Body of pancreas (tissue), 4 donors: ENCODE measurements around the gene CD2BP2. TPM values are rescaled to one million over a fixed set of nuclear protein-coding genes. Genes with fewer than 3 reads are reported as not detected.

ENCODE experiments used
- ATAC-seq: fragments of 150-250 bp; one replicate; pipeline ENCODE4 v1.9.1; 2016
- DNase-seq, 4 donors: peaks; one replicate each; pipeline ENCODE4 v3.0.0-alpha.2; 2019
- H3K27ac ChIP-seq, 4 donors: fragments of 200-600 bp; sonication (generic); 1 replicate in 3 of 4; 2 replicates in 1 of 4; pipeline versions ENCODE4 v1.5.1 to v1.6.1; 2016 to 2019; ENCODE audit warnings: mild to moderate bottlenecking in 1 of 4, mixed read lengths in 1 of 4, moderate library complexity in 1 of 4
- H3K27me3 ChIP-seq, 2 donors: fragments of 200-600 bp; sonication (generic); one replicate each; pipeline ENCODE4 v1.6.0; 2016; ENCODE audit warnings: mild to moderate bottlenecking in 1 of 2
- H3K36me3 ChIP-seq, 2 donors: fragments of 200-600 bp; sonication (generic); replicated peaks in 1 of 2; 2 replicates each; pipeline ENCODE4 v1.5.1; 2016; ENCODE audit warnings: low read depth in 2 of 2; ENCODE audit not compliant: insufficient read depth in 1 of 2
- H3K4me1 ChIP-seq: fragments of 200-600 bp; sonication (generic); one replicate; pipeline ENCODE4 v1.6.0; 2016
- H3K4me3 ChIP-seq, 2 donors: fragments of 200-600 bp; sonication (generic); 1 replicate in 1 of 2; 2 replicates in 1 of 2; pipeline ENCODE4 v1.5.1; 2016 to 2019
- H3K9me3 ChIP-seq, 3 donors: fragments of 200-600 bp; sonication (generic); 1 replicate in 2 of 3; 2 replicates in 1 of 3; pipeline ENCODE4 v1.5.1; 2016
- POLR2A ChIP-seq, 3 donors: fragments of 450-650 bp; IDR thresholded peaks; one replicate each; pipeline ENCODE4 v1.6.1; 2016; ENCODE audit warnings: antibody characterized with exemption in 3 of 3, mild to moderate bottlenecking in 2 of 3
- WGBS, 2 donors: methylation state at CpG; one replicate each; pipeline ENCODE4 v1.1.5; 2017; 5-methylcytosine and 5-hydroxymethylcytosine counted together
- intact Hi-C: fragments of 100-400 bp; cut with DNase I; formaldehyde crosslinking; loops from one replicate; pipeline ENCODE4 v1.15.1; 2023
- total RNA-seq, 2 donors: library from RNA; depleted of rRNA; stranded (reverse); fragments of >200 nt; gene quantifications; one replicate each; pipeline ENCODE4 v1.1.0, GENCODE V29; 2016
- TF ChIP-seq, protein P1 (sequence below), 7 experiments: fragments of 450-650 bp in 4 of 7; fragments of 200-600 bp in 3 of 7; sonication (generic) in 3 of 7; IDR thresholded peaks; one replicate each; pipeline ENCODE4 v1.5.1; 2016 to 2019; ENCODE audit warnings: antibody characterized with exemption in 7 of 7

CD2BP2 gene
- total RNA-seq, 2 donors from 2014 or later = 19.8 to 20.2 TPM

DNA sequence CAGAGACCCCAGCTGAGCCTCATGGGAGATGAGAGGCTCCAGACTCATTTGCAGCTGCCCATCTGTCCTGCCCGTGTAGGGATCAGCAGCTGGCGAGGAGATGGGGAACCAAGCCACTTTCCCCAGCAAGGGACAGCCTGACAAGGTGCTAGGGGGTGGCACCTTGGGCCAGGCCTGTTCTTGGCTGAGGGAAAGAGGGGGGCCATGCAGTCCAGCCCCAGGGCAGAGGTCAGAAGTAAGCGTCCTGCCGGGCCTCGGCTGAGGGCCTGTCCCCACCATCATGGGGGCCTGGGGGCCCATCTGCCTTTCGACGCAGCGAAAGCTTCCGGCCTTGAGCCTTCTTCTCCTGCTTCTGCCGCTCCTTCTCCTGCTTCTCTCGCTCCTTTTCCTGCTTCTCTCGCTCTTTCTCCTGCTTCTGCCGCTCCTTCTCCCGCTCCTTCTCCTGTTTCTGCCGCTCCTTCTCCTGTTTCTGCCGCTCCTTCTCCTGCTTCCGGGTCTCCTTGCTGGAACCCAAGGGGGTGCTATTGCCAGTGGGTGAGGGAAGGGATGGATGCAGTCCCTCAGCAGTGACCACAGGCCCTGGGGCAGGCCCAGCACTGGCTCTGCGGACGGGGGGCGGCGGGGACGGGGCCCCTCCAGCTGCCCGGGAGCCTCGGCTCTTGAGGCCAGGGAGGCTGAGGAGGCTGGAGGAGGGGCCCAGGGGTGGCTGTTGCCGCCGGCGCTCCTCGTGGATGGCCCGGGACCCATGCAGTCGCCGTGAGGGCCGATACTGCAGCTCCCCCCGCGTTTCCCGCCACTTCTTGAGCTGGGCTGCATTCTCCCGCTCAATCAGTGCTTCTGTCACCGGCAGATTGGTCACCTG is 2.8 kb upstream of the CD2BP2 start:
- Histone ChIP-seq H3K27ac (no peak overlapping the region), H3K4me3 (no peak overlapping the region), H3K36me3 (peaks cover 0 to 5% of the 10 kb centered on the region in 2 donors), H3K27me3 (no peaks in the 10 kb centered on the region), H3K4me1 (peaks cover 35% of the 10 kb centered on the region), H3K9me3 (no peaks in the 10 kb centered on the region)
- intact Hi-C loops = no loop called here
- DNase-seq = no peak
- TF ChIP-seq, protein P1, sequence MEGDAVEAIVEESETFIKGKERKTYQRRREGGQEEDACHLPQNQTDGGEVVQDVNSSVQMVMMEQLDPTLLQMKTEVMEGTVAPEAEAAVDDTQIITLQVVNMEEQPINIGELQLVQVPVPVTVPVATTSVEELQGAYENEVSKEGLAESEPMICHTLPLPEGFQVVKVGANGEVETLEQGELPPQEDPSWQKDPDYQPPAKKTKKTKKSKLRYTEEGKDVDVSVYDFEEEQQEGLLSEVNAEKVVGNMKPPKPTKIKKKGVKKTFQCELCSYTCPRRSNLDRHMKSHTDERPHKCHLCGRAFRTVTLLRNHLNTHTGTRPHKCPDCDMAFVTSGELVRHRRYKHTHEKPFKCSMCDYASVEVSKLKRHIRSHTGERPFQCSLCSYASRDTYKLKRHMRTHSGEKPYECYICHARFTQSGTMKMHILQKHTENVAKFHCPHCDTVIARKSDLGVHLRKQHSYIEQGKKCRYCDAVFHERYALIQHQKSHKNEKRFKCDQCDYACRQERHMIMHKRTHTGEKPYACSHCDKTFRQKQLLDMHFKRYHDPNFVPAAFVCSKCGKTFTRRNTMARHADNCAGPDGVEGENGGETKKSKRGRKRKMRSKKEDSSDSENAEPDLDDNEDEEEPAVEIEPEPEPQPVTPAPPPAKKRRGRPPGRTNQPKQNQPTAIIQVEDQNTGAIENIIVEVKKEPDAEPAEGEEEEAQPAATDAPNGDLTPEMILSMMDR (IDR thresholded peaks at IDR 0.05) = no peak
- no peak for TF ChIP-seq POLR2A (IDR thresholded peaks at IDR 0.05)
- no peak for ATAC-seq
- 81 to 90% methylated on average over 16 to 34 of the region's 37 CpGs for WGBS, 2 donors

DNA sequence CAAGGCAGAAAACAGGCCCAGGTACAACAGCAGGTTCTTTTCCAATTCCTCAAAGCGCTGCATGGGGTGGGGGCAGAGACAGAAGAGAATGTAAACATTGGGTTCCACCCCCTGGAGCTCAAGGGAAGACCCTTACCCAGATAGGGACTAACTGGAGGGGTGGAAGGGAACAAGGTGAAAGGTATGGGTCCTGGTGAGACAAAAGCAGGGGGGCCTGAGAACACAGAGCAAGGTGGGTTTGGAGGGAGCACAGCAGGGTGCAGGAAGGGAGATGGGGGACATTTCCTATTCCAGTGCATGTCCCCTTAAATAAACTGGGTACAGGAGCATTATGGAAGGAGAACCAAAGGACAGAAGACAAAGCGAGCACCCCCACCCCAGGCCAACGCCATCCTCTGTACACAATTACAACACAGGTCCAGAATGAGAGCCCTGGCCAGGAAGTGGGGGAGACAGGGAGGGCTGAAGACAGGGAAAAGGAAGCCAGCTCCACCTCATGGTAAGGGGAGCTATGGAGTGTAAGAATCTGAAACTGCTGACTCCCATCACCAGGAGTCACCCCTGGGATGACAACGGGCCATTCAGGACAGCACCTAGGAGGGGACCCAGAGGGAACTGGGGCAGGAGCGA is 2.1 kb upstream of the CD2BP2 start:
- Histone ChIP-seq H3K4me1 (peaks cover 42% of the 10 kb centered on the region), H3K4me3 (no peak overlapping the region), H3K9me3 (no peaks in the 10 kb centered on the region), H3K27me3 (no peaks in the 10 kb centered on the region), H3K36me3 (peaks cover 0 to 5% of the 10 kb centered on the region in 2 donors), H3K27ac (peak overlapping the region in 1 of 4 donors; percentile 90)
- DNase-seq (no peak), ATAC-seq (no peak)
- TF ChIP-seq, protein P1 (IDR thresholded peaks at IDR 0.05) = no peak
- no peak for TF ChIP-seq POLR2A (IDR thresholded peaks at IDR 0.05)
- 80 to 87% methylated on average over 5 of the region's 5 CpGs for WGBS, 2 donors
- intact Hi-C loops = no loop called here

GRCh38 chr16:30356401-30357084 is 1.4 kb upstream of the CD2BP2 start:
- intact Hi-C loops = no loop called here

GRCh38 chr16:30355954-30356308 is 823 bp upstream of the CD2BP2 start:
- DNase-seq (no peak), ATAC-seq (no peak)
- Histone ChIP-seq H3K4me3 (no peak overlapping the region), H3K9me3 (no peaks in the 10 kb centered on the region), H3K4me1 (peaks cover 52% of the 10 kb centered on the region), H3K36me3 (peaks cover 0 to 5% of the 10 kb centered on the region in 2 donors), H3K27me3 (no peaks in the 10 kb centered on the region), H3K27ac (peak overlapping the region; percentile 84 to 97 (median 91))
- TF ChIP-seq POLR2A (IDR thresholded peaks at IDR 0.05) = no peak
- TF ChIP-seq, protein P1 (IDR thresholded peaks at IDR 0.05) = no peak
- intact Hi-C loops = no loop called here
- WGBS, 2 donors = 22 to 48% methylated on average over 1 to 7 of the region's 7 CpGs

More at GRCh38 chr16:30356401-30357084, 1.4 kb upstream of the CD2BP2 start:
- peaks cover 0 to 5% of the 10 kb centered on the region in 2 donors for H3K36me3 ChIP-seq
- ATAC-seq = no peak
- H3K9me3 ChIP-seq = no peaks in the 10 kb centered on the region
- H3K27ac ChIP-seq = peak overlapping the region; percentile 84 to 97 (median 91)
- H3K4me1 ChIP-seq = peaks cover 49% of the 10 kb centered on the region
- H3K4me3 ChIP-seq = no peak overlapping the region
- 62 to 69% methylated on average over 10 to 12 of the region's 12 CpGs for WGBS, 2 donors
- TF ChIP-seq, protein P1 (IDR thresholded peaks at IDR 0.05) = no peak
- TF ChIP-seq POLR2A (IDR thresholded peaks at IDR 0.05) = no peak
- no peak for DNase-seq
- no peaks in the 10 kb centered on the region for H3K27me3 ChIP-seq
